Naive B cell (primary cell): ENCODE measurements around the gene KISS1R. TPM values are rescaled to one million over a fixed set of nuclear protein-coding genes. Genes with fewer than 3 reads are reported as not detected.
A peak's percentile ranks its signal among the peaks of the same experiment; 100 is the strongest.

Experiments used
- ATAC-seq, 2 donors: fragments of 150-1000 bp; cut with Tn5 transposase; 2 replicates each; pipeline ENCODE4 v1.10.0; 2021; ENCODE audit warnings: low read depth in 2 of 2, mild to moderate bottlenecking in 2 of 2, moderate library complexity in 2 of 2
- DNase-seq: peaks from one replicate; pipeline ENCODE4 v3.0.0; 2022
- H3K27ac Mint-ChIP-seq, 6 donors: one replicate each; pipeline ENCODE4 v1.8.0; 2020 to 2022; ENCODE audit warnings: mild to moderate bottlenecking in 6 of 6, mixed read lengths in 6 of 6, moderate library complexity in 5 of 6, inconsistent platforms in 2 of 6
- H3K27me3 Mint-ChIP-seq, 3 donors: one replicate each; pipeline ENCODE4 v1.8.0; 2021 to 2022; ENCODE audit warnings: mixed read lengths in 3 of 3, mild to moderate bottlenecking in 1 of 3
- H3K36me3 Mint-ChIP-seq, 2 donors: one replicate each; pipeline ENCODE4 v1.8.0; 2020 to 2022; ENCODE audit warnings: mixed read lengths in 2 of 2, inconsistent platforms in 1 of 2, mild to moderate bottlenecking in 1 of 2
- H3K4me1 Mint-ChIP-seq, 3 donors: one replicate each; pipeline ENCODE4 v1.8.0; 2020 to 2022; ENCODE audit warnings: mixed read lengths in 3 of 3, inconsistent platforms in 1 of 3, mild to moderate bottlenecking in 1 of 3, moderate library complexity in 1 of 3
- H3K4me3 Mint-ChIP-seq, 8 donors: one replicate each; pipeline ENCODE4 v1.8.0; 2020 to 2022; ENCODE audit warnings: mild to moderate bottlenecking in 8 of 8, mixed read lengths in 8 of 8, moderate library complexity in 8 of 8, inconsistent platforms in 2 of 8
- H3K9me3 Mint-ChIP-seq, 7 donors: one replicate each; pipeline ENCODE4 v1.8.0; 2020 to 2022; ENCODE audit warnings: mixed read lengths in 7 of 7, mild to moderate bottlenecking in 5 of 7, inconsistent platforms in 2 of 7, moderate library complexity in 1 of 7
- polyA plus RNA-seq, 6 donors: library from polyadenylated mRNA; unstranded; fragments of 300-500 nt; fragmentation: Illumina TruSeq; gene quantifications; one replicate each; pipeline ENCODE4 v1.2.3, GENCODE V29; 2021; ENCODE audit warnings: low read depth in 6 of 6

The KISS1R gene
- polyA plus RNA-seq, 6 donors from 2014 or later: 0.17 to 0.42 (median 0.33) TPM; not detected in 2

DNA sequence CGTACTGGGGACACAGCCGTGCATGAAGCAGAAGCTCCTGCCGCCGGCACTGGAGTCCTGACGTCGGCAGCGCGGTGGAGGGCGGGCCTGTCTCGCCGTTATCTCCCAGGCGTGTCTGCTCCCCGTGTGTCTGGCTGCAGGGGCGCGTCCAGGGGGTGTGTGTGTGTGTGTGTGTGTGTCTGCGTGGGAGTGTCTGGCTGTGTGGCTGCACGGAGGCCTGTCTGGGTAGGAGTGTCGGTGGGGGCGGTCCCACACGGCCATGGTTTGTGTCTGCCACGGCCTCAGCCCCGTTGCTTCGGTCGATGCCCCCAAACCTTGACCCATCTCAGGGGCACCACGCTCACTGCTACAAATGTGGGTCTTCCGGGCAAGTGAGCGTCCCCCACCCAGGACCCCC is 27.0 kb downstream of the KISS1R start:
- H3K36me3 Mint-ChIP-seq: no peaks in the 10 kb centered on the region
- ATAC-seq (no peak), DNase-seq (peak; percentile 42)
- peak overlapping the region in 4 of 6 donors; percentile 33 to 97 (median 90) for H3K27ac Mint-ChIP-seq
- H3K4me1 Mint-ChIP-seq: peaks cover 28 to 45% (median 43%) of the 10 kb centered on the region in 3 donors
- peaks cover 0 to 2% (median 0%) of the 10 kb centered on the region in 7 donors for H3K9me3 Mint-ChIP-seq
- H3K4me3 Mint-ChIP-seq: peak overlapping the region in 1 of 8 donors; percentile 45
- H3K27me3 Mint-ChIP-seq: no peaks in the 10 kb centered on the region

DNA sequence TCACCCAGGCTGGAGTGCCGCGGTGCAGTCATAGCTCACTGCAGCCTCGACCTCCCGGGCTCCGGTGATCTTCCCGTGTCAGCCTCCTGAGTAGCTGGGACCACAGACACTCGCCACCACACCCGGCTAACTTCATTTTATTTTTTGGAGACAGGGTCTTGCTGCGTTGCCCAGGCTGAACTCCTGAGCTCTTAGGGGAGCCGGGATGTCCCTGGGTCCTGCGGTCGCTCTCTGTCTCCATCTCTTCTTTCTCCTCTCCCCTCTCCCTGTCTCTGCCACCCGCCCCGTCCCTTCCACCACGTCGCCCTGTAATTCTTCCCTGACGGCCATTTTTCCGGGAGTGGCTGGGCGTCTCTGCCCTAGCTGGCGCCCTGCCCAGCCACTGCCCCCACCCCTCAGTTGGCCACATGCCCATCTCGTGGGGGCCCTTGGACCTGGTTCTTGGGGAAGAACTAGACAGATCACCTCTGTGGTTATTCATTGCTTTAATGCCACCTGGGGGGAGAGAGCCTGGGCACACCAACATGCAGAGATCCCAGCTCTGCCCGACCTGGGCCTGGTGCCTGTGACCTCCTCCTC is 27.6 kb downstream of the KISS1R start:
- peaks cover 24 to 43% (median 39%) of the 10 kb centered on the region in 3 donors for H3K4me1 Mint-ChIP-seq
- DNase-seq (no peak), ATAC-seq (no peak)
- no peak overlapping the region for H3K4me3 Mint-ChIP-seq
- H3K27me3 Mint-ChIP-seq: no peaks in the 10 kb centered on the region
- peak overlapping the region; percentile 76 to 97 (median 86) for H3K27ac Mint-ChIP-seq
- peaks cover 0 to 2% (median 0%) of the 10 kb centered on the region in 7 donors for H3K9me3 Mint-ChIP-seq
- no peaks in the 10 kb centered on the region for H3K36me3 Mint-ChIP-seq

GRCh38 chr19:945401-946252 is 28.5 kb downstream of the KISS1R start:
- H3K27me3 Mint-ChIP-seq: no peaks in the 10 kb centered on the region
- H3K4me1 Mint-ChIP-seq: peaks cover 17 to 38% (median 34%) of the 10 kb centered on the region in 3 donors
- no peak overlapping the region for H3K4me3 Mint-ChIP-seq
- H3K27ac Mint-ChIP-seq: peak overlapping the region in 3 of 6 donors; percentile 73 to 97 (median 76)
- no peak for ATAC-seq
- no peak for DNase-seq
- no peaks in the 10 kb centered on the region for H3K36me3 Mint-ChIP-seq
- H3K9me3 Mint-ChIP-seq: peaks cover 0 to 2% (median 0%) of the 10 kb centered on the region in 7 donors

DNA sequence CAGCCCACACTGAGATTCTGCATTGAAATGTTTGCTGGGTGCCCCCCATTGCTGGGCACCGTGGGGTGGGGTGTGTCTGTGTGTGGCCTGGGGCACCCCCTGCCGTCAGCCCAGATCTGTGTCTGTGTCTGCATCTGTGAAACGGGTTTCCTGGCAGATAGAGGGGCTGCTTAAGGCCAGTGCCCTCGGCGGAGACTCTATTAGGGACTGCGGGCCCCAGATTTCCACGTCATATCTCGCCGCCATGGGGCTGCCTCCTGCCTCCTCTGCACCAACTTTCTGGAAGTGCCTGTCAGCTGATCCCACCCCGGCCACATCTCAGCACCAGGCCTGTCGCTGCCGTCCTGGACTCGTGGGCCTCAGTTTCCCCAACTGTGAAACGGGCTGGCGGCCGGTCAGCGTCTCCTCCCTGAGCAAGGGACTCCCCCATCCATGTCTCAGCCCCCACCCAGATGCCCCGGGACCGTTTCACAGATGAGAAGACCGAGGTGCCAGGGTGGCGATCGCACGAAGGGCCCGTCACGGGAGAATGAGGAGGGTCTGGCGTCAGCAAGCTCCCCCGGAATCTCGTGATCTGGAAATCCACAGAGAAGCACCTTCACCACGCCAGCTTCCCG is 30.1 kb downstream of the KISS1R start:
- H3K9me3 Mint-ChIP-seq: peaks cover 0 to 2% (median 0%) of the 10 kb centered on the region in 7 donors
- H3K4me3 Mint-ChIP-seq: peak overlapping the region; percentile 62 to 85 (median 76)
- peak in 1 of 2 donors; percentile 32 for ATAC-seq
- H3K27me3 Mint-ChIP-seq: no peaks in the 10 kb centered on the region
- DNase-seq: no peak
- H3K27ac Mint-ChIP-seq: peak overlapping the region; percentile 97 to 99 (median 99)
- no peaks in the 10 kb centered on the region for H3K36me3 Mint-ChIP-seq
- peaks cover 12 to 34% (median 29%) of the 10 kb centered on the region in 3 donors for H3K4me1 Mint-ChIP-seq

DNA sequence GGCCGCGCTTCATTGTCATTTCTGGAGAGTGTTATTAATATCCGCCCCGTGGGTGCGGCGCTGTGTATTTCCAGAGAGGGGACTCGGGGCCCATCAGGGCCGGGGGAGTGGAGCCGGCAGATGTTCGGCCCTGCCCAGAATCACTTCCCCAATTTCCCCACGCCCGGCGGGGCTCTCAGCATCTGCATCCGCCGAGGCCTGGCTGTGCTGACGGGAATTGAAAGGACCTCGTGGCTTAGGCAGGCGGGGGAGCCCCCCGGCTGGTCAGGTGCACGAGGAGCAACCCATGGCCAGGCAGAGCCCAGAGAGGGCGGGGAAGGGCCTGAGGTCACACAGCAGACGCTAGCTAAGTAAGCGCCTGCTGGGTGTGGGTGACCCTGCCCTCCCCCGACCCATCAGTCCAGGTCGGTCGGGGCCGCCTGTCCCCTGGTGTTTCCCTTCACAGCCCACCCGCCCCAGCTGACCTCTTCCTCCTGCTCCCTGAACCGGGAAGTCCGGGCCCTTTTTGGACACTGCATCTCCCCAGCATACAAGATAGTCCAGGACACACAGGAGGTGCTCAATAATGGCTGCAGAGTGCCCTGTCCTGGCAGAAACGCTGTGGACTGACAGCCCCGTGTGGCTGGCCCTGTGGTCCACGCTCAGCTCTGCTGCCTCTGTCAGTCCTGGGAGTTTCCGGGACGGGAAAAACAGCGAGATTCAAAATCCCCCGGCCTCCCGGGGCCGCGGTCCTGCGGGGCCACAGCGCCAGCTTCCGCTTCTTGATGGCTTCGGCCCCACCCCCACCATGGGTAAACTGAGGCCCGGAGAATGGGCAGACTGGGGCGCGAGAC is 30.8 kb downstream of the KISS1R start:
- DNase-seq: peak; percentile 96
- peak; percentile 86 to 89 for ATAC-seq
- Mint-ChIP-seq H3K27ac (peak overlapping the region; percentile 97 to 99 (median 99)), H3K4me3 (peak overlapping the region; percentile 62 to 85 (median 76)), H3K36me3 (no peaks in the 10 kb centered on the region), H3K9me3 (peaks cover 0 to 2% (median 0%) of the 10 kb centered on the region in 7 donors), H3K27me3 (no peaks in the 10 kb centered on the region), H3K4me1 (peaks cover 12 to 35% (median 31%) of the 10 kb centered on the region in 3 donors)

- Mint-ChIP-seq H3K36me3 (no peaks in the 10 kb centered on the region), H3K27me3 (no peaks in the 10 kb centered on the region), H3K27ac (peak overlapping the region in 5 of 6 donors; percentile 80 to 97 (median 85)), H3K4me3 (peak overlapping the region in 3 of 8 donors; percentile 62 to 71 (median 71)), H3K9me3 (peaks cover 0 to 2% (median 0%) of the 10 kb centered on the region in 7 donors), H3K4me1 (peaks cover 20 to 43% (median 40%) of the 10 kb centered on the region in 3 donors)
- ATAC-seq (no peak), DNase-seq (no peak)
These were observed 31.8 kb downstream of the KISS1R start for GRCh38 chr19:948842-949496.

DNA sequence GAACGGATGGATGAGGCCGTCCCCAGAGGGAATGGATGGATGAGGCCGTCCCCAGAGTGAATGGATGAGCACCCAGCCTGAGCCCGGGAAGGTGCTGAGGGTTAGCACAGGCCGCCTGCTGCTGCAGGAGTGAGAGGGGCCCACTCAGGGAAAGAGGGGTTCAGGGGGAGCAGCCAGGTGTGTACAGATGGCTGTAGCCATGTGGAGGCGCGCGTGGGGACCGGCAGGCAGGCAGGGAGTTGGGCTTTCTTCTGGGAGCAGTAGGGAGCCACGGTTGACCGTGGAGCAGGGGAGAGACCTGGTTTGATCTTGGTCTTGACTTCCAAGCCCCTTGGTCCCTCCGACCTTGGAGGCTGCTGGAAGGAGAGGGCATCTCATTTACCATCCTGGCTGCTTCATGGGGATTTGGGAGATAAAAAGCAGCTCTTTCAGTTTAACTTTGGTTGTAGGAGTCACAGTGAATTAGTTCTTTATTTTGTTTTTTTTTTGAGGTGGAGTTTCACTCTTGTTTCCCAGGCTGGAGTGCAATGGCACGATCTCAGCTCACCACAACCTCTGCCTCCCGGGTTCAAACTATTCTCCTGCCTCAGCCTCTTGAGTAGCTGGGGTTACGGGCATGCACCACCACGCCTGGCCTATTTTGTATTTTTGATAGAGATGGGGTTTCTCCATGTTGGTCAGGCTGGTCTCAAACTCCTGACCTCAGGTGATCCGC is 33.4 kb downstream of the KISS1R start:
- Mint-ChIP-seq H3K27me3 (no peaks in the 10 kb centered on the region), H3K4me3 (peak overlapping the region in 6 of 8 donors; percentile 12 to 84 (median 38)), H3K9me3 (no peaks in the 10 kb centered on the region), H3K36me3 (no peaks in the 10 kb centered on the region), H3K4me1 (peaks cover 20 to 41% (median 35%) of the 10 kb centered on the region in 3 donors), H3K27ac (peak overlapping the region; percentile 52 to 89 (median 68))
- no peak for ATAC-seq
- DNase-seq: no peak

GRCh38 chr19:952049-952679 is 35.0 kb downstream of the KISS1R start:
- H3K9me3 Mint-ChIP-seq: no peaks in the 10 kb centered on the region
- DNase-seq: no peak
- no peaks in the 10 kb centered on the region for H3K36me3 Mint-ChIP-seq
- H3K27me3 Mint-ChIP-seq: no peaks in the 10 kb centered on the region
- peak overlapping the region in 4 of 6 donors; percentile 33 to 75 (median 50) for H3K27ac Mint-ChIP-seq
- H3K4me1 Mint-ChIP-seq: peaks cover 18 to 34% (median 33%) of the 10 kb centered on the region in 3 donors
- no peak for ATAC-seq
- peak overlapping the region in 4 of 8 donors; percentile 35 to 55 (median 42) for H3K4me3 Mint-ChIP-seq

GRCh38 chr19:952680-953444 is 35.7 kb downstream of the KISS1R start:
- Mint-ChIP-seq H3K27me3 (no peaks in the 10 kb centered on the region), H3K27ac (peak overlapping the region in 2 of 6 donors; percentile 47 to 75), H3K4me1 (peaks cover 12 to 27% (median 26%) of the 10 kb centered on the region in 3 donors), H3K9me3 (no peaks in the 10 kb centered on the region), H3K4me3 (peak overlapping the region in 6 of 8 donors; percentile 32 to 71 (median 56)), H3K36me3 (no peaks in the 10 kb centered on the region)
- DNase-seq (no peak), ATAC-seq (peak in 1 of 2 donors; percentile 13)

GRCh38 chr19:953445-954271 is 36.5 kb downstream of the KISS1R start:
- peak overlapping the region in 5 of 8 donors; percentile 32 to 75 (median 64) for H3K4me3 Mint-ChIP-seq
- DNase-seq (no peak), ATAC-seq (peak in 1 of 2 donors; percentile 7)
- peaks cover 8 to 20% (median 19%) of the 10 kb centered on the region in 3 donors for H3K4me1 Mint-ChIP-seq
- no peaks in the 10 kb centered on the region for H3K36me3 Mint-ChIP-seq
- peak overlapping the region in 4 of 6 donors; percentile 39 to 90 (median 76) for H3K27ac Mint-ChIP-seq
- no peaks in the 10 kb centered on the region for H3K27me3 Mint-ChIP-seq
- no peaks in the 10 kb centered on the region for H3K9me3 Mint-ChIP-seq
